Heart left ventricle (tissue), 16 donors: ENCODE results near the gene SCP2. TPM values are rescaled to one million over a fixed set of nuclear protein-coding genes. Genes with fewer than 3 reads are reported as not detected.
"Not testable (repeated sequence)": the region's sequence is repeated elsewhere in the genome, so short reads cannot be mapped to it uniquely, and the experiment has no call there.

Experiments
- ATAC-seq, 4 donors: fragments of 200-7000 bp; cut with Tn5 transposase; one replicate each; pipeline ENCODE4 v1.9.1; 2020 to 2022; ENCODE audit warnings: moderate library complexity in 4 of 4, mild to moderate bottlenecking in 3 of 4, moderate number of reproducible peaks in 1 of 4
- DNase-seq, 5 donors: peaks; one replicate each; pipeline ENCODE4 v3.0.0-alpha.2; 2020
- H3K27ac ChIP-seq, 12 donors: fragments of 200-600 bp; sonication (generic) in 4 of 12; one replicate each; pipeline versions ENCODE4 v1.5.0 to v1.8.0; 2016 to 2022; ENCODE audit warnings: mild to moderate bottlenecking in 2 of 12
- H3K27me3 ChIP-seq, 9 donors: fragments of 200-600 bp; sonication (generic) in 2 of 9; one replicate each; pipeline versions ENCODE4 v1.5.1 to v1.8.0; 2016 to 2022; ENCODE audit warnings: mild to moderate bottlenecking in 3 of 9
- H3K36me3 ChIP-seq, 9 donors: fragments of 200-600 bp; sonication (generic) in 2 of 9; one replicate each; pipeline versions ENCODE4 v1.5.0 to v1.8.0; 2018 to 2022; ENCODE audit warnings: mild to moderate bottlenecking in 2 of 9
- H3K4me1 ChIP-seq, 12 donors: fragments of 200-600 bp; sonication (generic) in 4 of 12; one replicate each; pipeline versions ENCODE4 v1.5.0 to v1.8.0; 2016 to 2022; ENCODE audit warnings: mild to moderate bottlenecking in 3 of 12
- H3K4me3 ChIP-seq, 12 donors: fragments of 200-600 bp; sonication (generic) in 4 of 12; one replicate each; pipeline versions ENCODE4 v1.5.0 to v1.8.0; 2017 to 2022; ENCODE audit warnings: mild to moderate bottlenecking in 9 of 12, moderate library complexity in 4 of 12
- H3K9me3 ChIP-seq, 12 donors: fragments of 200-600 bp; sonication (generic) in 4 of 12; one replicate each; pipeline versions ENCODE4 v1.5.0 to v1.8.0; 2016 to 2022; ENCODE audit warnings: mild to moderate bottlenecking in 1 of 12
- POLR2A ChIP-seq, 2 donors: fragments of 450-650 bp; IDR thresholded peaks; one replicate each; pipeline ENCODE4 v1.6.1; 2017; ENCODE audit warnings: antibody characterized with exemption in 2 of 2, mild to moderate bottlenecking in 2 of 2, moderate library complexity in 2 of 2
- WGBS, 4 donors: extraction: QIAGEN DNeasy Blood & Tissue Kit in 2 of 4; methylation state at CpG; one replicate each; pipeline versions ENCODE4 v1.1.5 to v1.1.7; 2013 to 2018; 5-methylcytosine and 5-hydroxymethylcytosine counted together
- intact Hi-C, 10 donors: fragments of 100-400 bp; cut with DNase I; formaldehyde crosslinking; loops; one replicate each; pipeline versions ENCODE4 v1.11.1 to v1.14.2; 2022
- polyA plus RNA-seq, 2 donors: library from polyadenylated mRNA; stranded (reverse); fragments of 200-250 nt; gene quantifications; one replicate each; pipeline ENCODE4 v1.2.3, GENCODE V29; 2013
- total RNA-seq, 9 donors: library from RNA; depleted of rRNA in 2 of 9; stranded (reverse); fragments of >200 nt in 2 of 9; fragmentation: NEBNext Ultra II Directional in 3 of 9; extraction: Animal tissue kit (Norgen Biotek cat#: 25700) in 3 of 9; gene quantifications; one replicate each; pipeline versions ENCODE4 v1.1.0 to v1.2.4, GENCODE V29; 2016 to 2023
- TF ChIP-seq, protein P1 (sequence below), 12 donors: fragments of 200-600 bp; sonication (generic) in 4 of 12; IDR thresholded peaks; one replicate each; pipeline versions ENCODE4 v1.5.0 to v1.8.0; 2018 to 2022; ENCODE audit warnings: antibody characterized with exemption in 12 of 12, mild to moderate bottlenecking in 5 of 12
- donor health status: ischemic (EF 13 %, LVEDD 7.1; RV severe dilation, severe dysfunction).
- donor health status: healthy with polysubstance abuse.
- donor health status: DM: no; HTN: yes; CAD: no.
- donor health status: DM: no; HTN: no; CAD: no.
- donor health status: ischemic (EF 25% LVEDD 6.9; RV normal size, moderate dysfunction).
- donor health status: ischemic (EF 25% LVEDD 5.7; RV mildly dilated, moderate dysfunction).
- donor health status: healthy.
- donor health status: DM: yes; HTN: yes; CAD: no.
- donor health status: ischemic (EF 35%, LVEDD 5.7; RV mildly dilated, moderate dysfunction).
- donor health status: nonischemic (EF 11% LVEDD 7.7; RV severe dilation, severe dysfunction).
- donor health status: DM: yes; HTN: yes; CAD: no.
- donor health status: PGD.
- donor health status: ischemic (EF 29% LVEDD 5.4; RV normal size, mild dysfunction).
- donor health status: nonischemic (EF 23%, LVEDD 6.1; RV moderate dilation, normal function).

Gene SCP2
- total and polyA plus RNA-seq, 11 donors = 83.4 to 143 (median 132) TPM

DNA sequence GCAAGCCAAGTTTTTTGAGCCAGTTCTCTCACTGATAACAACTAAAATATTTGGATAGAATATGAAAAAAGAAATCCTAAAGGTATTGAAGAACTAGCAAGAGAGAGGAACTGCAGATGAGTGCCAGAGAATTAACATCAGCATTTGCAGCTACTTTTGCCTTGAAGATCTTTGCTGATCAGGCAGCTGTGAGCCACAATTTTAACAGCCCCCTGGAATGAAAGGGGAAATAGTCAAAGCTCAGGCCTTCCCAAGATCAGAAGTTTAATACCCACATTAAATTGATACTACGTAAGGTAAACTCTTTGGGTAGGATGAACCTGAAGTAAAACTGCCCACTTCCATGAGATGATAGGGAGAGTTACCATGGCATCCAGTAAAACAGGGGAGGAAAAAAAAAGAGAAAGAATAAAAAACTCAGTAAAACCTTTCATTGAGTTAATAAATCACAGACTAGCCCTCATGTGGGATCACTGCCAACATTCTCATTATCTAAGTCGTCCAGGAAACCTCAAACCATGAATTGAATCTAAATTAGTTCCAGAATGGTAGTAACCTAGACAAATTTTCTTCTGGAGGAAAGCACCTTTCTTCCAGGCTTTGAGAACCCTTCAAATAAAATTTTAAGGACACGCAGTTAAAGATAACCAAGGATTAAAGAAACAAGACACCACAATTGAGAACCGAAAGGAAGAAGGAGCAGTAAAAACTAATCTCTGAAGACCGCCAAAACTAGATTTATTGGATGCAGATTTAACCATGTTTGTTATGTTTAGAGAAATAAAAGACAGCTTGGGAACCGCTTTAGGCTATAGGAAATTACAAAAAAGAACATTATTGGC, 28.3 kb downstream of the SCP2 start:
- no peak for TF ChIP-seq POLR2A (IDR thresholded peaks at IDR 0.05)
- TF ChIP-seq, protein P1, sequence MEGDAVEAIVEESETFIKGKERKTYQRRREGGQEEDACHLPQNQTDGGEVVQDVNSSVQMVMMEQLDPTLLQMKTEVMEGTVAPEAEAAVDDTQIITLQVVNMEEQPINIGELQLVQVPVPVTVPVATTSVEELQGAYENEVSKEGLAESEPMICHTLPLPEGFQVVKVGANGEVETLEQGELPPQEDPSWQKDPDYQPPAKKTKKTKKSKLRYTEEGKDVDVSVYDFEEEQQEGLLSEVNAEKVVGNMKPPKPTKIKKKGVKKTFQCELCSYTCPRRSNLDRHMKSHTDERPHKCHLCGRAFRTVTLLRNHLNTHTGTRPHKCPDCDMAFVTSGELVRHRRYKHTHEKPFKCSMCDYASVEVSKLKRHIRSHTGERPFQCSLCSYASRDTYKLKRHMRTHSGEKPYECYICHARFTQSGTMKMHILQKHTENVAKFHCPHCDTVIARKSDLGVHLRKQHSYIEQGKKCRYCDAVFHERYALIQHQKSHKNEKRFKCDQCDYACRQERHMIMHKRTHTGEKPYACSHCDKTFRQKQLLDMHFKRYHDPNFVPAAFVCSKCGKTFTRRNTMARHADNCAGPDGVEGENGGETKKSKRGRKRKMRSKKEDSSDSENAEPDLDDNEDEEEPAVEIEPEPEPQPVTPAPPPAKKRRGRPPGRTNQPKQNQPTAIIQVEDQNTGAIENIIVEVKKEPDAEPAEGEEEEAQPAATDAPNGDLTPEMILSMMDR (IDR thresholded peaks at IDR 0.05) = no peak
- WGBS, 4 donors = 63 to 65% (median 63%) methylated on average over 6 of the region's 6 CpGs
- Histone ChIP-seq H3K27ac (no peak overlapping the region), H3K4me3 (no peak overlapping the region), H3K9me3 (no peaks in the 10 kb centered on the region), H3K27me3 (no peaks in the 10 kb centered on the region), H3K36me3 (peaks cover 0 to 75% (median 20%) of the 10 kb centered on the region in 9 donors), H3K4me1 (peaks cover 0 to 7% (median 0%) of the 10 kb centered on the region in 12 donors)
- DNase-seq (no peak), ATAC-seq (no peak)
- intact Hi-C loops = no loop called here

DNA sequence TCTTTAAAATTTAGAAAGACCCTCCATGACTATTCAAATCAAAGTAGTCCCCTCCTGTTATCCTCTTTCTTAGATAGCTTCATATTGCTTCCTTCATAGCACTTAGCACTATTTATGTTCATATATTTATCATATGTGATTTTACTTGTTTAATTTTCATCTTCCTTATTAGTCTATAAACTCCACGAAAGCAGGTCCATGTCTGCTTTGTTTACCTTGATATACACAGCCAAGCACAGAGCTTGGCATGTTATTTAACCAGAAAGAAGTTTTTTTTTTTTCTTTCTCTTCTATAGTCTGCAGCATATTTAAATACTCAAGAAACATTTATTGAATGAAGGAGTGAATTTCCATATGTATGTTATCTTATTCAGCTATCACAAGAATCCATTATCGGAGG, 36.0 kb downstream of the SCP2 start:
- no peak for DNase-seq
- H3K27me3 ChIP-seq = no peaks in the 10 kb centered on the region
- H3K36me3 ChIP-seq = peaks cover 0 to 82% (median 44%) of the 10 kb centered on the region in 9 donors
- H3K9me3 ChIP-seq = no peaks in the 10 kb centered on the region
- TF ChIP-seq, protein P1 (IDR thresholded peaks at IDR 0.05) = no peak
- no peak for TF ChIP-seq POLR2A (IDR thresholded peaks at IDR 0.05)
- intact Hi-C loops = no loop called here
- no peak overlapping the region for H3K27ac ChIP-seq
- peaks cover 0 to 3% (median 0%) of the 10 kb centered on the region in 12 donors for H3K4me1 ChIP-seq
- no peak for ATAC-seq
- no peak overlapping the region for H3K4me3 ChIP-seq
- 58 to 77% (median 68%) methylated on average over 2 of the region's 2 CpGs for WGBS, 4 donors

DNA sequence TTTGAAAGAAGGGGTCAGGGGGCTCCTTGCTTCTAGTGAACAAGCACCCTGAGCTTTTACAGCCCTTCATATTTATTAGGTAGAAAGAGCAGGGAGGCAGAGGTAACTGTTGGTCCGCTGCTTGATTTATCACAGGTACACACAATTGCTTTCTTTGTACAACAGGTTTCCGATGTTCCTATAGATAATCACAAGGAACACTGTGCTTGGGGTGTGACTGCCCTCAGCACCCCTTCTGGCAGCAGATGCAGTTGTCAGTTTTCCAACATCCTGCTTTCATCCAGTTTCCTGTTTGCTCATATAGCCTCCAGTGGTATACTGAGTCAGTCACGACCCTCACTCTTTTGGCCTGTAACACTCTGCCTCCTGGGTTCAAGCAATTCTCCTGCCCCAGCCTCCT, 40.6 kb downstream of the SCP2 start:
- Histone ChIP-seq H3K9me3 (no peaks in the 10 kb centered on the region), H3K27me3 (no peaks in the 10 kb centered on the region), H3K36me3 (peaks cover 0 to 78% (median 26%) of the 10 kb centered on the region in 9 donors), H3K27ac (no peak overlapping the region), H3K4me1 (peaks cover 0 to 3% (median 0%) of the 10 kb centered on the region in 12 donors), H3K4me3 (no peak overlapping the region)
- 81 to 95% (median 90%) methylated on average over 3 of the region's 3 CpGs for WGBS, 4 donors
- ATAC-seq = no peak
- TF ChIP-seq, protein P1 (IDR thresholded peaks at IDR 0.05) = no peak
- no peak for TF ChIP-seq POLR2A (IDR thresholded peaks at IDR 0.05)
- DNase-seq = no peak
- intact Hi-C loops = no loop called here

DNA sequence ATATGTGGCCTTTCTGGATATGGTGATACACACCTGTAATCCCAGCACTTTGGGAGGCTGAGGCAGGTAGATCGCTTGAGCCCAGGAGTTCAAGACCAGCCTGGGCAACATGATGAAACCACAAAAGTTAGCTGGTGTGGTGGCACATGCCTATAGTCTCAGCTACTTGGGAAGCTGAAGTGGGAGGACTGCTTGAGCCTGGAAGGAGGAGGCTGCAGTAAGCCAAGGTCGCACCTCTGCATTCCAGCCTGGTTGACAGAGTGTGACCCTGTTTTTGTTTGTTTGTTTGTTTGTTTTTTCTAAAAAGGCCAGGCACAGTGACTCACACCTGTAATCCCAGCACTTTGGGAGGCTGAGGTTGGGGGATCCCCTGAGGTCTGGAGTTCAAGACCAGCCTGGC, 42.2 kb downstream of the SCP2 start:
- H3K27ac ChIP-seq, H3K4me3 ChIP-seq, H3K27me3 ChIP-seq, H3K9me3 ChIP-seq, intact Hi-C loops, H3K4me1 ChIP-seq, DNase-seq, ATAC-seq: not testable (repeated sequence)
- peaks cover 0 to 71% (median 21%) of the 10 kb centered on the region in 9 donors for H3K36me3 ChIP-seq
- 84 to 94% (median 92%) methylated on average over 2 of the region's 2 CpGs for WGBS, 4 donors
